GM12891 (cell line): Measurements from ENCODE around the gene TBC1D30.

Experiments
- DNase-seq: peaks from one replicate; pipeline ENCODE4 v3.0.0; 2011; ENCODE audit warnings: low spot score; ENCODE audit not compliant: insufficient read length
- FAIRE-seq: peaks from 2 replicates; lab custom pipeline; 2011; peaks lifted over from hg19 to GRCh38; lab: Jason Lieb, UNC
- PAX5 ChIP-seq: IDR thresholded peaks from 2 replicates; pipeline ENCODE4 v1.6.1; 2011; ENCODE audit warnings: low read length, moderate library complexity, mild to moderate bottlenecking; ENCODE audit not compliant: insufficient read depth, severe bottlenecking
- POLR2A ChIP-seq: IDR thresholded peaks from 2 replicates; pipeline ENCODE4 v1.6.1; 2011; ENCODE audit warnings: low read depth, low read length, control low read depth
- POLR2AphosphoS5 ChIP-seq: IDR thresholded peaks from 2 replicates; pipeline ENCODE4 v1.6.1; 2011; ENCODE audit warnings: low read depth, low read length, control low read depth
- POU2F2 ChIP-seq: IDR thresholded peaks from 2 replicates; pipeline ENCODE4 v1.6.1; 2011; ENCODE audit warnings: low read depth, mild to moderate bottlenecking, control low read depth, low read length, moderate library complexity
- SPI1 ChIP-seq: IDR thresholded peaks from 2 replicates; pipeline ENCODE4 v1.6.1; 2011; ENCODE audit warnings: low read depth, low read length, control low read depth
- TAF1 ChIP-seq: IDR thresholded peaks from 2 replicates; pipeline ENCODE4 v1.6.1; 2011; ENCODE audit warnings: low read depth, low read length, control low read depth

The TBC1D30 gene

GRCh38 chr12:64806173-64806572, 18.3 kb upstream of the TBC1D30 start:
- no peak for TF ChIP-seq POLR2AphosphoS5
- TF ChIP-seq POLR2A = no peak
- TF ChIP-seq TAF1 = no peak
- no peak for TF ChIP-seq POU2F2
- no peak for TF ChIP-seq SPI1
- no peak for TF ChIP-seq PAX5
- no peak for DNase-seq
- FAIRE-seq = no peak

- no peak for FAIRE-seq
- DNase-seq = no peak
- TF ChIP-seq POU2F2 (no peak), SPI1 (no peak), TAF1 (no peak), POLR2A (no peak), POLR2AphosphoS5 (no peak), PAX5 (no peak)
These were observed 17.6 kb upstream of the TBC1D30 start for GRCh38 chr12:64806593-64807460.

GRCh38 chr12:64808110-64808509, 16.3 kb upstream of the TBC1D30 start:
- TF ChIP-seq POU2F2 (no peak), POLR2A (no peak), PAX5 (no peak), TAF1 (no peak), SPI1 (no peak), POLR2AphosphoS5 (no peak)
- DNase-seq (no peak), FAIRE-seq (no peak)

GRCh38 chr12:64810831-64811230, 13.6 kb upstream of the TBC1D30 start:
- FAIRE-seq (no peak), DNase-seq (no peak)
- no peak for TF ChIP-seq POLR2AphosphoS5
- TF ChIP-seq POU2F2 = no peak
- no peak for TF ChIP-seq SPI1
- TF ChIP-seq PAX5 = no peak
- no peak for TF ChIP-seq POLR2A
- TF ChIP-seq TAF1 = no peak

- TF ChIP-seq POLR2A (no peak), TAF1 (no peak), POLR2AphosphoS5 (no peak), POU2F2 (no peak), SPI1 (no peak)
- no peak for DNase-seq
- FAIRE-seq = no peak
These were observed 10.7 kb upstream of the TBC1D30 start for GRCh38 chr12:64813723-64814122.

- no peak for TF ChIP-seq TAF1
- no peak for TF ChIP-seq POLR2A
- no peak for TF ChIP-seq PAX5
- no peak for TF ChIP-seq POLR2AphosphoS5
- TF ChIP-seq SPI1 = no peak
- no peak for TF ChIP-seq POU2F2
- FAIRE-seq (no peak), DNase-seq (no peak)
These were observed 10.0 kb upstream of the TBC1D30 start for GRCh38 chr12:64814432-64814831.

GRCh38 chr12:64819816-64820402, 4.5 kb upstream of the TBC1D30 start:
- no peak for FAIRE-seq
- no peak for TF ChIP-seq PAX5
- TF ChIP-seq TAF1 = no peak
- TF ChIP-seq SPI1 = no peak
- TF ChIP-seq POU2F2 = no peak
- TF ChIP-seq POLR2AphosphoS5 = no peak
- no peak for TF ChIP-seq POLR2A
- DNase-seq = no peak

- DNase-seq (no peak), FAIRE-seq (no peak)
- TF ChIP-seq SPI1 = no peak
- no peak for TF ChIP-seq POLR2A
- TF ChIP-seq POLR2AphosphoS5 = no peak
- no peak for TF ChIP-seq PAX5
- no peak for TF ChIP-seq TAF1
- TF ChIP-seq POU2F2 = no peak
These were observed 3.9 kb upstream of the TBC1D30 start for GRCh38 chr12:64820593-64820992.

GRCh38 chr12:64821116-64821630, 3.3 kb upstream of the TBC1D30 start:
- no peak for DNase-seq
- TF ChIP-seq POLR2A (no peak), TAF1 (no peak)
- no peak for FAIRE-seq
